HG03039 (cell line): ENCODE measurements around the gene DNAJC4.
A peak's percentile ranks its signal among the peaks of the same experiment; 100 is the strongest.

ENCODE experiments used
- ATAC-seq: cut with Tn5 transposase; IDR thresholded peaks from one replicate; pipeline ENCODE4 v1.9.1; 2021; ENCODE audit warnings: mild to moderate bottlenecking, moderate library complexity; ENCODE audit not compliant: unreplicated experiment

DNAJC4 gene

GRCh38 chr11:64227405-64227956 is 2.9 kb upstream of the DNAJC4 start:
- ATAC-seq = no peak

- no peak for ATAC-seq
These were observed 1.1 kb upstream of the DNAJC4 start for GRCh38 chr11:64229090-64229743.

GRCh38 chr11:64229744-64230170 is 591 bp upstream of the DNAJC4 start:
- ATAC-seq = no peak

GRCh38 chr11:64230985-64231365 is 627 bp downstream of the DNAJC4 start:
- ATAC-seq = no peak

- ATAC-seq = no peak
These were observed 1.2 kb downstream of the DNAJC4 start for GRCh38 chr11:64231546-64231945.

- no peak for ATAC-seq
These were observed 2.0 kb downstream of the DNAJC4 start for GRCh38 chr11:64232182-64232966.

- no peak for ATAC-seq
These were observed 2.6 kb downstream of the DNAJC4 start for GRCh38 chr11:64232967-64233315.

- ATAC-seq = peak; percentile 31
These were observed 3.7 kb downstream of the DNAJC4 start, which contains the start of gene VEGFB for GRCh38 chr11:64233913-64234586. VEGFB (plus strand) TSS chr11:64234584; CDS start chr11:64234834, 250 bp downstream.

GRCh38 chr11:64234647-64235379 is 4.5 kb downstream of the DNAJC4 start:
- peak; percentile 30 for ATAC-seq

- ATAC-seq = no peak
These were observed 5.3 kb downstream of the DNAJC4 start for GRCh38 chr11:64235437-64236161.

- no peak for ATAC-seq
These were observed 7.2 kb downstream of the DNAJC4 start for GRCh38 chr11:64237484-64237951.

GRCh38 chr11:64238076-64238475 is 7.7 kb downstream of the DNAJC4 start:
- no peak for ATAC-seq

GRCh38 chr11:64238999-64239398 is 8.7 kb downstream of the DNAJC4 start:
- ATAC-seq = no peak

GRCh38 chr11:64239662-64240434 is 9.5 kb downstream of the DNAJC4 start:
- no peak for ATAC-seq

GRCh38 chr11:64240435-64241240 is 10.3 kb downstream of the DNAJC4 start, which contains the start of gene FKBP2:
FKBP2 (plus strand) TSS chr11:64241095; CDS start chr11:64242388, 1,293 bp downstream.
- ATAC-seq = peak; percentile 42

- peak; percentile 66 for ATAC-seq
These were observed 10.8 kb downstream of the DNAJC4 start for GRCh38 chr11:64241241-64241490.

- peak; percentile 6 for ATAC-seq
These were observed 11.4 kb downstream of the DNAJC4 start for GRCh38 chr11:64241491-64242374.
